HL-60/S4 (cell line): ENCODE data around the gene SLC16A4.

ENCODE experiments used
- in situ Hi-C: fragments of 300-500 bp; cut with MboI; formaldehyde crosslinking; loops from 2 replicates; pipeline ENCODE4 v1.14.3; 2022; ENCODE audit warnings: low sequenced_read_pairs

Gene SLC16A4

DNA sequence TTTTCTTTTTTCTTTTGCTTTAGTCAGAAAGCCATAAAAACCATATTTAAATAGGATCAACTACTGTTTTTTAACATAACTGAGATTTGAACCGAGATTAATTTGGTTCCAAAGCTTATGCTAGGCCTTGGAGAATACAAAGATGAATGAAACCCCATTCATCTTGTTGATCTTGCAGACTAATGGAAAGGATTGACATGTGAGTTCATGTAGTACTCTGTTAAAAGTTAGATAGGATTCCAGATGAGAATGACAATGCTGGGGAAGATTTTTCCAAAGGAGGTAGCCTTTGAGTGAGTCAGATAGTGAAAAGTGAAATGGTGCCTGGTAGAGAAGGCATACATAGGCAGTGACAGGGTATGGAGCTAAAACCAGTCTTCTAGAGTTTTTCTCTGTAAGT lies 29.0 kb downstream of the SLC16A4 start:
- in situ Hi-C loops, result no loop called here

DNA sequence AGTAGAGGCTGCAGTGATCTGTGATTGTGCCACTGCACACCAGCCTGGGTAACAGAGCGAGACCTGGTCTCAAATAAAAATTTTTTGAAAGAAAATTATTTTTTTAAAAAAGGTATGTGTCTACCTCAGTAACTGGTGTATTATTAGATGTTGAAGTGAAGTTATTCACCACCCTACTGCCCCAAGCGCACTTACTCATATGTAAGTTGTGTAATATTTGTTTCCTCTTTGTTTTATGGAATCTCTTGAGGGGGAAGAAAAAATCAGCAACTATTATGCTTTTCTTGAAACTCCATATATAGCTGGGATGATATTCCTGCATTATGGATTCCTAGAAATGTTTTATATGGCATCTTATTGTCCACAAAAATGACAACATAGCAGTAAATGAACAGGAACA lies 30.4 kb downstream of the SLC16A4 start:
- in situ Hi-C loops, result no loop called here

DNA sequence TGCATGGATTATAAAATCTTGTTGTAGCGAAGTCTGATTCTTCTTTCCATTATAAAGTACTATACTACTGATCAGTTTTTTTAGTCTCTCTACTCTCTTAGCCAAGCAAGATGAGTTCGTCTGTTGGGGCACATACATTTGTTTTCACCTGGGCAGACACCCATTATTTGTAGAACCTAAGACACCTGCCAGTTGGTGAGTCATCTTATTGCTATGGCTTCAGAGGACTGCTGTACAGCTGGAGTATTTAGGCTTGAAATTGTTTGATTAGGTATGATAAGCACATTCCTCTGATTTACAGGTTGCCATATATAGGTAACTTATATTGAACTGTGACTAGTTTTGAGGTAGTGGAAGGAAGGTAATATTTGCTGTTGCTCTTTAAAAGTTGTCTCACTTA lies 34.4 kb downstream of the SLC16A4 start:
- in situ Hi-C loops, result no loop called here

DNA sequence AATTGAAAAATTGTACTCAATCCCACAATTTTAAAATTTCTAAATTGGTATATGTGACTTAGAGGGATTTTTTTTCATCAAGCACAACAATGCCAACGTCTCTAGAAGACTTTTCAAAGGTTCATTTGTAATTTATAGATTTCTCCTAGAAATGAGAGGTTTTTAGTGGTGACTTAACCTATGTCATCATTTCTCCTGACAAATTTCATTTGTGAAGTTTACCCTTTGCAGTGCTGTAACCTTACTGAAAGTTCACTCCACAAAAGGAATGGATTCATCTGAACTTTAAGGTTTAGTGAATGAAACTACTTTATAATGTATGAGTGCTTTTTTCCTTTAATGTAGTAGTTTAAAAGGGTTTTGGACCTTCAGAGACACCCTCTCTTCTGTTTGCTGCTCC lies 35.5 kb downstream of the SLC16A4 start:
- in situ Hi-C loops, result no loop called here

DNA sequence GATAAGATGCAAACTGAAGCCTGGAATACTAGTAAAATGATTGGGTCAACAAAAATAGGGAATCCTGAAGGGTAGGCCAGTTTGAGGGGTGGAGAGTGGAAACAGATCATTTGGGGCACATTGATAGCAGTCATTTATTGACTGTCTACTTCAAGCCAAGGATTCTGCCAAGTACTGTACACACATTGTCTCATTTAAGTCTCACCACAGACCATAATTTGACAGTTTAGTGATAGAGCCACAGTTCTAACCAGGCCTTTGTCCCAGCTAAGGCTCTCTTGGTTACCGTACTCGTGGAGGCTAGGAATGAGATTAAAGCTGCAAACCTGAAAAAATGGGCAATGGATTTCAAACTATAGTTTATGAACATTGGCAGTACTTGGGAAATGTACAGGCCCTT lies 40.5 kb downstream of the SLC16A4 start:
- in situ Hi-C loops, result no loop called here

DNA sequence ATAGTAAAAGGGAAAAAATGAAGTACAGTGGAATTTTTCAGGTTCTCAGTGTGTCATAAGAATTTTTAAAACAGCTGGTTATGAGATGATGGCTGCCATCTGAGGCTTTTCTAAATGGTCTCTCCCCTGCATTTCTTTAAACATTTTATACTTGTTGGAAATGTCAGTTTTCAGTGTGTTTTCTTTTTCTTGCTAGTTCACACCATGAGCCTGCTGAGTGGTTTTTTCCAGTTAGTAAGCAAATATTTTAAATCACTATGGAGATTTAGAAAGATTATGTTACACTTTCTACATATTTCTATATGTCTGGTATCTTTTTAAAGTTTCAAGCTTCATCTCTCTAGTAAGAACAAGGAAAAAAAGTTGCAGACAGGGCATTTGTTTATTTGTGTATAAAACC lies 42.1 kb downstream of the SLC16A4 start:
- in situ Hi-C loops, result no loop called here

DNA sequence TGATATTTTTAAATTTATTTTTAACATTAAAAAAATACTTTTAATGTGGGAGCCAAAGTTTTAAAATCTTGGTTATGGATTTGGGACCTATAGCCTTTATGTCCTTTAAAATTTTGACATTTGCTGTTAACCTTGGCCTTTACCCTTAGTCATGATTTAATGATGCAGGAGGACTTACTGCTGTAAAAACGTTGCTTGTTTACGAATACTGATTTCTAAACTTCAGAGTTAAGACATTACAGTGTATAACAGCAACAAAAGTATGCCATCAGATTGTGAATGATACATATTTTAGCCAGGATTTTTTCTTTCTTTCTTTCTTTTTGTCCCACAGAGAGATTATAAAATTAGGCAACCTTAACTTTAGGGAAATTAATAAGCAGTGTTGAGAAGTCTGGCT lies 42.8 kb downstream of the SLC16A4 start:
- in situ Hi-C loops, result no loop called here

DNA sequence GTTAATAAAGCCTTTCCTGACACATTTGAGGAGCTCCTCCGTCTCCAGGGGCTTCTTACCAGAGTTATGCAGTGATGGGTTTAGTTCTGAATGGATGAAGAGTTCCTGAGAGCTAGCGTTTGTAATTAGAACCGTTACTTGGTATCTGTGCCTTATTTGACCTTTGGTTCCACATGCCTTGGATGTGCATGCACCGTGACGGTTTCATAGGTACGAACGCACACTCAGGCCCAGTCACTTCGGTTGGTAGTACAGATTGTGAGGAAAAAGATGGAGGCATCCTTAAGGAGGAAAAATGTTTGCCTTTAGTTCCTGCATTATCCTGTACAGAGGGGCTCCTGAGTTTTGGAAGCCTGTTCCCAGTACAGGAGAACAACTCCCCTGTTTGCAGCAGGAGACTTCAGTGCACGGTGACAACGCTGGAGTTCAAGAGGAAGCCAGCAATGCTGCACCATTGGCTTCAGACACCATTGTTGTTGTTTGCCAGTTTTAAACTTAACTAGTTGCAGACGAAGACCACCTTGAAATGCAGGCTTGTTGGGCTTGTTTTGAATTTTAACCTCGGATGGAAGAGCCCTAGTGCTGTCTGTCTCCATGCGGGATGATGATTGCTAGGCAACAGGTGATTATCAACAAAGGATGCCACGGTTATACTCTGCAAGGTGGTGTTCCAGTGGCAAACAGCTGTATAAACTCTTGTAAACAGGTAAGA lies 43.5 kb downstream of the SLC16A4 start:
- in situ Hi-C loops, result no loop called here

DNA sequence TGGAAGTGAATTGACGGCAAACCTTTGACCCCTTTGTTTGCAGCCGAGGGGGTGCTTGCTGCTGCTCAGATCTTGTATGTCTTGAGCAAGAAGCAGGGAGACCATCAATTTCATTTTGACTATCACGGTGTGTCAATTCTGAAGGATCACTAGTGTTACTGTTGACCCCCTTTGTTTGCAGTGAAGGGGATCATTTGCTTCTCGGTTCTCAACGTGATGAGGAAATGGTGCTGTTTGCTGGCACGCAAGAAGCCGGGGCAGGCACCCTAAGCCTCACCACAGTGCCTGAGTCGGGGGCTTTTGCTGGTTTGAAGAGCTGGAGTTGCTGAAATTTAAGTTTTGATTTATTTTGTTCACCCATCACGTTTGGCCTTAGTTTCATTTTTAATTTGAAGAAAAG lies 44.1 kb downstream of the SLC16A4 start:
- in situ Hi-C loops, result no loop called here

DNA sequence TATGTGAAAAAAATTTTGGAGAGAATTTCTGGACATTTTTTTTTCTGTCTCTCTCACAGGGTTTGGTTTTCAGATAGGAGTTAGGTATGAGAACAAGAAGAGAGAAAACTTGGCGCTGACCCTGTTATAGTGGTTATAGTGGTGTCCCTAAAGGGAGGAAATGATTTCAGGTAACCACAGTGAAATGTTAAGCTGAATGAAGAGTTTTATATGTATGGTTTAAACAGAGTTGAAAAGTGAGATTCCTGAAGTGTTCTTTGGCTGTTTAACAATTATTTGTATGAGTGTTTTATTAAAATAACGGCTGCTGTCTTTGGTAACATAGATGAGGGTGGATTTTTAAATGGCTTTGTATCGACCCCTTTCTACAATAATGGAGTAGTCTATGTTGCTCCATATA lies 45.3 kb downstream of the SLC16A4 start:
- in situ Hi-C loops, result no loop called here

DNA sequence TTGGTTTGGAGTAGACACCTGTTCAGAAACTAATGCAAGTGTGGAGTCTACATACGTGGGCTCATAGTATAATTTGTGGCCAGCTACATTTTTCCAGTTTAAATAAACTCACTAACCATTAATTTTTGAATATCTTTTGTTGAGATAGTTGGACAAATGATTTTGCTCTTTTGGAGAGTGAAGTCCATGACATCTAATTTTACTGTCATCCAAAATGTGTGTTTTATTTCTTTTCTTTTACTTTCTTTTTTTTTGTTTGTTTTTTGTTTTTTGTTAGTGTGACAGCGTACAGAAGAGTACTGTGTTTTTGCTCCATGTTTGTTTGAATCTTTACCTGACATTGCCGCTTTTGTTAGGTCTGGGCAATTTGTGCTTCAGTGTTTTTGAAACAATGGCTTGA lies 46.7 kb downstream of the SLC16A4 start:
- in situ Hi-C loops, result no loop called here

DNA sequence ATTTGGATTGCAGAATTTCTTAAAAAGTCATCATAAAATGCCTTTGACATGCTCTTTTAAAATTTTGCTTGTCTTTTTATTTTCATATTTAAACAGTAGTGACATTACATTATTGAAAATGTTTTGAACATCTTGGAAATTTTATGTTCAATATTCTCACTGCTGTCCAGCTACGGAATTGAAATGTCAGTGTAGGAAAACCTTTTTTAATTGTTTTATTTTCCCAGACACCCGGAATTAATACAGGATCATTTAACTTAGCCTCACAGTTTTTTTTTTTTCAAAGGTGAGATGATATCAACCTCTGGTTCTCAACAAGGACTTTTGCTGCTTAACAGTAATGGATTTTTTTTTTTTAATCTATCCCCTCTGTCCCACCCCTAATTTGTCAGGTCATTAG lies 47.6 kb downstream of the SLC16A4 start:
- in situ Hi-C loops, result no loop called here

DNA sequence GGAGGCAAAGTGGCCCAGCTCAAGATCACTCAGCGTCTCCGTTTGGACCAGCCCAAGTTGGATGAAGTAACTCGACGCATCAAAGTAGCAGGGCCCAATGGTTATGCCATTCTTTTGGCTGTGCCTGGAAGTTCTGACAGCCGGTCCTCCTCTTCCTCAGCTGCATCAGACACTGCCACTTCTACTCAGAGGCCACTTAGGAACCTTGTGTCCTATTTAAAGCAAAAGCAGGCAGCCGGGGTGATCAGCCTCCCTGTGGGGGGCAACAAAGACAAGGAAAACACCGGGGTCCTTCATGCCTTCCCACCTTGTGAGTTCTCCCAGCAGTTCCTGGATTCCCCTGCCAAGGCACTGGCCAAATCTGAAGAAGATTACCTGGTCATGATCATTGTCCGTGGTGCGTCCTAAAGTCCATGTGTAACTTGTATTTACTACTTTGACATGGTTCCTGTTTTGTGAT lies 48.9 kb downstream of the SLC16A4 start:
- in situ Hi-C loops, result no loop called here

DNA sequence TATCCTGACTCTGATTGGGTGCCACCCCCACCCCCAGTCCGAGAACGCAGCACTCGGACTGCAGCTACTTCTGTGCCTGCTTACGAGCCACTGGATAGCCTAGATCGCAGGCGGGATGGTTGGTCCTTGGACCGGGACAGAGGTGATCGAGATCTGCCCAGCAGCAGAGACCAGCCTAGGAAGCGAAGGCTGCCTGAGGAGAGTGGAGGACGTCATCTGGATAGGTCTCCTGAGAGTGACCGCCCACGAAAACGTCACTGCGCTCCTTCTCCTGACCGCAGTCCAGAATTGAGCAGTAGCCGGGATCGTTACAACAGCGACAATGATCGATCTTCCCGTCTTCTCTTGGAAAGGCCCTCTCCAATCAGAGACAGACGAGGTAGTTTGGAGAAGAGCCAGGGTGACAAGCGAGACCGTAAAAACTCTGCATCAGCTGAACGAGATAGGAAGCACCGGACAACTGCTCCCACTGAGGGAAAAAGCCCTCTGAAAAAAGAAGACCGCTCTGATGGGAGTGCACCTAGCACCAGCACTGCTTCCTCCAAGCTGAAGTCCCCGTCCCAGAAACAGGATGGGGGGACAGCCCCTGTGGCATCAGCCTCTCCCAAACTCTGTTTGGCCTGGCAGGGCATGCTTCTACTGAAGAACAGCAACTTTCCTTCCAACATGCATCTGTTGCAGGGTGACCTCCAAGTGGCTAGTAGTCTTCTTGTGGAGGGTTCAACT lies 49.5 kb downstream of the SLC16A4 start:
- in situ Hi-C loops, result no loop called here

DNA sequence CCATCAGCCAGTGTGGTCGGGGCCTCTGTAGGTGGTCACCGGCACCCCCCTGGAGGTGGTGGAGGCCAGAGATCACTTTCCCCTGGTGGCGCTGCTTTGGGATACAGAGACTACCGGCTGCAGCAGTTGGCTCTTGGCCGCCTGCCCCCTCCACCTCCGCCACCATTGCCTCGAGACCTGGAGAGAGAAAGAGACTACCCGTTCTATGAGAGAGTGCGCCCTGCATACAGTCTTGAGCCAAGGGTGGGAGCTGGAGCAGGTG lies 50.7 kb downstream of the SLC16A4 start:
- in situ Hi-C loops, result no loop called here

DNA sequence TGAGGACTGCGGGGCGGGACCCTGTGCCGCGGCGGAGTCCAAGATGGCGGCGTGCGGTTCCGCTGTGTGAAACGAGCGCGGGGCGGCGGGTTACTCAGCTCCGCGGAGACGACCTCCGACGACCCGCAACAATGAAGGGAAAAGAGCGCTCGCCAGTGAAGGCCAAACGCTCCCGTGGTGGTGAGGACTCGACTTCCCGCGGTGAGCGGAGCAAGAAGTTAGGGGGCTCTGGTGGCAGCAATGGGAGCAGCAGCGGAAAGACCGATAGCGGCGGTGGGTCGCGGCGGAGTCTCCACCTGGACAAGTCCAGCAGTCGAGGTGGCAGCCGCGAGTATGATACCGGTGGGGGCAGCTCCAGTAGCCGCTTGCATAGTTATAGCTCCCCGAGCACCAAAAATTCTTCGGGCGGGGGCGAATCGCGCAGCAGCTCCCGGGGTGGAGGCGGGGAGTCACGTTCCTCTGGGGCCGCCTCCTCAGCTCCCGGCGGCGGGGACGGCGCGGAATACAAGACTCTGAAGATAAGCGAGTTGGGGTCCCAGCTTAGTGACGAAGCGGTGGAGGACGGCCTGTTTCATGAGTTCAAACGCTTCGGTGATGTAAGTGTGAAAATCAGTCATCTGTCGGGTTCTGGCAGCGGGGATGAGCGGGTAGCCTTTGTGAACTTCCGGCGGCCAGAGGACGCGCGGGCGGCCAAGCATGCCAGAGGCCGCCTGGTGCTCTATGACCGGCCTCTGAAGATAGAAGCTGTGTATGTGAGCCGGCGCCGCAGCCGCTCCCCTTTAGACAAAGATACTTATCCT lies 51.2 kb downstream of the SLC16A4 start:
- in situ Hi-C loops, result no loop called here

DNA sequence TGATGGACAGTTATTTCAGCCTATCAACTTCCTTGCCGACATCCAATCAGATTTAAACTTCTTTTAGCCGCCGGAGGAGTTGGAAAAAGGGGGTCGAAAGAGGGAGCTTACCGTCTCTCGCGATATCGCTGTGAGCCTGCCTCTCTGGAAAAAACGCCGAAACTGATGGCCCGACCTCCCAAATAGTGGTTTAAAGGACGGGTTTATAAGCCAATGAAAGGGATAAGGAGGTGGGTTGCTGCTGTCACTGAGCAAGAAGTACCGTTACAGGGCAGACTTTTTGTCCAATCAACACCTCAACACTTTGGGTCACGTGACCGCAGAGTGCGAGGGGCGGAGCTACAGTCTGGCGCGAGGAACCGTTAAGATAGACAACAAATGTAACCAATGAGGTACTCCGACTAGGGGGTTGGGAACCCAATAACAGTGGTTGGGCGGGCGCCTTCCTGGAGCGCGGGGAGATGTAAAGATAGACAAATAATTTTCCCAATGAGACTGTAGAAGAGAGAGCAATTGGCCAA lies 51.9 kb downstream of the SLC16A4 start, which contains the start of gene RBM15:
RBM15 (plus strand) TSS at position 492 of the 521 bp plus-strand sequence; CDS start at position 521, 29 bp downstream.
- in situ Hi-C loops, result no loop called here

DNA sequence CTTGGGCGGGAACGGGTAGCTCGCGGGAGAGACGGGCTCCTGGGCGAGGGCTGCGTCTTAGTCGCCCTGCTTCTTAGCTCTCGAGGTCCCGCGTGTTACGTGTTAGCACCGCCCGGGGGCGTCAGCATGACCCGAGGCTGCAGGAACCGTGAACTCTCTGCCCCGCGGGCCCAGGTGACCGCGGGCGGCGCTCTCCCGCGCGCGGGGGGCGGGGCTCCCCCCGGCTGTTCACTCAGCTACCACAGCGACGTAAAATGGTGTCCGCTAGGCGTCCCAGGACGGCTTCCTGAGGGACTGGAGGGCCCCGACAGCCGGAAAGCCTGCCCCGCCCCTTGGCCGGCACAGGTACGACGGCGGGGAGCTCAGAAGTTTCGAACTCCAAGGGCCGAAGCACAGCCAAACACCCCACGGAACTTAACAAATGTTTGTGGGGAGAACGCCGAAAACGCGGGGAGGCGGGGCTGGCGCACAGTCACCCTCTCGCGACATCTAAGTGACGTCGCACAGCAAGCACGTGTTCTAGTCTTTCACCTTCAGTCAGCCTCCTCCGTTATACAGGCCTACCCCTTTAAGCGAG lies 52.4 kb downstream of the SLC16A4 start:
- in situ Hi-C loops, result no loop called here

DNA sequence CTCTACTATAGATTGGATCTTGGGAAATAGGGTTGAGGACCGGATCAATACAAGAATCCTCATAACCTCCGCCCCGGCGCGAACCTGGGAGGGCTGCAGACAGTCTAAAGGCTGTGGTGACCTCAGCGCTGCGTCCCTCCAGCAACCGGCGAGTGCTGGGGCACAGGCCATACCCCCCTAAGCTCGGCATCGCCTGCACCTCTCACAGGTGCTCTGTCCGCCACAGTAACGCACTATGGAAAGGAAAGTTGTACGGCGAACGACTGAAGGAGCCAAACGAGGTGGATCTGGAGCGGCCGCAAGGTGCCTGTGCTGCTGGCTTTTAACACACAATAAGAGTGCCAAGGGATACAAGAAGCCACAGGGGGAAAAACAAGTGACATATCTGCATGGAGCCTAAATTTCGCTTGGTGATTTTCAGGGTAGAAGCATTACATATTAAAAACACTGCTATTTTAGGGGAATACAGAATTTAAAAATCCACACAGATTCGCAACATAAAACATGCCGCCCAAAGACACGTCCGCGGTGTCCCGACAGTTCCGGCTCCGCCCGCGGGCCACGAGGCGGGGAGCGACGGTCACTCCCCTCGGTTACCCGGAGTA lies 53.0 kb downstream of the SLC16A4 start:
- in situ Hi-C loops, result no loop called here

DNA sequence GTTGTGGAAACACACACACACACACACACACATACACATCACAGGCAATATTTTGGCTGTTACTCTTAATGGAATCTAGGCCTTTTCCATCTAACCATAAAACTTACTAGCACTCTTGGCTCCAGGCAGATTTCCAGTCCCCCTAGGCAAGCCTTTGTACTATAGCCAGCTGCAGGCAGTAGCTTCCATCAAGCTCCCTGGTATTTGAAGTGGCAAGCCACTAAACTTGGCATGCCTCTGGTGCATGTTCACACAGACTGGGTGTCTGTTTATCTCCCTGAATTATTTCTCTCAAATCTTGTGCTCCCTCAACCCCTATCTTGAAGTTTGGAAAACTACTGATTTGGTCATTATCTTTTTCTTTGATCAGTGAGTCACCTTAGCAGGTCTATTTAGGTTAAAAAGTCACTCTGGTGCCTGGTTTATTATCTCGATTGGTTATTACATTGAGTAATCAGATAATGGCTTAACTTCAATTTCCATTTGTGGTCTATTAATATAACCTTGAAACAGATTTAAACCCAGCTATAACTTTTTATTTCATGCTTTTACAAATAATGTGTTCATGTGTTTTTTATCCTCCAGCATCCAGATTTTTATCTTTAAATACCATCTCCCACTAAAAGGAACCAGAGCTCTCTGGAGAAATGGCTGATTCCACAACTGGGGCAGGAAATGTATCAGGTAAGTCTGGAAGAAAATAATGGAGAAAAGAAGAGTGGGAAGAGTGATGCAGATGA lies 54.4 kb downstream of the SLC16A4 start:
- in situ Hi-C loops, result no loop called here
